ENCODE data around the gene GGTA1.
"Not testable (repeated sequence)": the region's sequence is repeated elsewhere in the genome, so short reads cannot be mapped to it uniquely, and the experiment has no call there.

The GGTA1 gene

GRCh38 chr9:121499427-121500164 is at the start of gene GGTA1:
TSS of gene GGTA1 (minus strand) at chr9:121499844. CDS start at chr9:121467922, 31,922 bp downstream.
- no peak for DNase-seq

- DNase-seq, result no peak
Observed at GRCh38 chr9:121548666-121549065, 49.0 kb upstream of the GGTA1 start.

GRCh38 chr9:121545875-121546423 is 46.3 kb upstream of the GGTA1 start:
- DNase-seq, result peak; percentile 66

GRCh38 chr9:121545150-121545874 is 45.7 kb upstream of the GGTA1 start:
- DNase-seq, result no peak

GRCh38 chr9:121542025-121542424 is 42.4 kb upstream of the GGTA1 start:
- DNase-seq, result no peak

GRCh38 chr9:121541256-121541655 is 41.6 kb upstream of the GGTA1 start:
- DNase-seq, result no peak

- no peak for DNase-seq
Observed at GRCh38 chr9:121538221-121538620, 38.6 kb upstream of the GGTA1 start.

GRCh38 chr9:121537283-121537682 is 37.6 kb upstream of the GGTA1 start:
- no peak for DNase-seq

GRCh38 chr9:121532881-121533280 is 33.2 kb upstream of the GGTA1 start:
- no peak for DNase-seq

- no peak for DNase-seq
Observed at GRCh38 chr9:121529237-121529987, 29.8 kb upstream of the GGTA1 start.

GRCh38 chr9:121528642-121529041 is 29.0 kb upstream of the GGTA1 start:
- DNase-seq, result no peak

- no peak for DNase-seq
Observed at GRCh38 chr9:121527371-121527770, 27.7 kb upstream of the GGTA1 start.

- DNase-seq, result not testable (repeated sequence)
Observed at GRCh38 chr9:121519688-121520087, 20.0 kb upstream of the GGTA1 start.

- no peak for DNase-seq
Observed at GRCh38 chr9:121518634-121519033, 19.0 kb upstream of the GGTA1 start.

- not testable (repeated sequence) for DNase-seq
Observed at GRCh38 chr9:121513166-121513565, 13.5 kb upstream of the GGTA1 start.

GRCh38 chr9:121510766-121511550 is 11.3 kb upstream of the GGTA1 start:
- DNase-seq, result no peak

- DNase-seq, result no peak
Observed at GRCh38 chr9:121509180-121509579, 9.5 kb upstream of the GGTA1 start.

GRCh38 chr9:121508415-121508814 is 8.8 kb upstream of the GGTA1 start:
- DNase-seq, result no peak

GRCh38 chr9:121505903-121506735 is 6.5 kb upstream of the GGTA1 start:
- no peak for DNase-seq

GRCh38 chr9:121503444-121503843 is 3.8 kb upstream of the GGTA1 start:
- DNase-seq, result no peak

GRCh38 chr9:121500165-121500478 is 478 bp upstream of the GGTA1 start:
- no peak for DNase-seq

- no peak for DNase-seq
Observed at GRCh38 chr9:121499177-121499426, 542 bp downstream of the GGTA1 start.

Data from stimulated activated CD4-positive, alpha-beta T cell treated with anti-CD3 and anti-CD28 coated beads, Interleukin-4, amount 100 ng/mL, for 24 hours (primary cell).